GM12892 (cell line): ENCODE data around the gene KLK5.

Source experiments
- POLR2A ChIP-seq: IDR thresholded peaks from 2 replicates; pipeline ENCODE4 v1.6.1; 2011; ENCODE audit warnings: low read depth, low read length, control low read depth
- POLR2AphosphoS5 ChIP-seq: IDR thresholded peaks from 2 replicates; pipeline ENCODE4 v1.6.1; 2011; ENCODE audit warnings: low read depth, low read length, control low read depth

- no peak for TF ChIP-seq POLR2A
- TF ChIP-seq POLR2AphosphoS5, result no peak
Observed at GRCh38 chr19:50939596-50939995, 13.2 kb downstream of the KLK5 start.
